H1 (cell line): ENCODE measurements around the gene CAMTA1. TPM values are rescaled to one million over a fixed set of nuclear protein-coding genes. Genes with fewer than 3 reads are reported as not detected.

Source experiments
- CTCF ChIA-PET: fragments of 300-600 bp; sonication (Branson Sonifier 250); formaldehyde crosslinking; loops from one replicate; lab custom pipeline; 2021; ENCODE audit not compliant: partially characterized antibody; lab: Charles Lee
- POLR2A ChIA-PET: fragments of 300-600 bp; sonication (Branson Sonifier 250); formaldehyde crosslinking; loops from one replicate; lab custom pipeline; 2021; ENCODE audit warnings: inconsistent platforms; ENCODE audit not compliant: partially characterized antibody; lab: Charles Lee
- DNase-seq, 2 experiments: peaks; one replicate each; pipeline versions ENCODE4 v3.0.0 to v3.0.0-alpha.2; 2010 to 2022; ENCODE audit warnings: low spot score in 2 of 2, low read depth in 1 of 2, mixed read lengths in 1 of 2
- FAIRE-seq: peaks from 2 replicates; lab custom pipeline; 2011; peaks lifted over from hg19 to GRCh38; lab: Jason Lieb, UNC
- H2AFZ ChIP-seq: 2 replicates; pipeline ENCODE4 v1.8.1; 2012; ENCODE audit warnings: low read length, inconsistent platforms
- H2AK5ac ChIP-seq: 2 replicates; pipeline ENCODE4 v1.6.1; 2013; ENCODE audit warnings: low read depth, low read length
- H2BK120ac ChIP-seq: replicated peaks from 2 replicates; pipeline ENCODE3; 2013; ENCODE audit warnings: low read depth, low read length, inconsistent platforms
- H2BK12ac ChIP-seq: 2 replicates; pipeline ENCODE4 v1.6.1; 2013; ENCODE audit warnings: low read depth, low read length
- H2BK15ac ChIP-seq: 2 replicates; pipeline ENCODE4 v1.6.1; 2013; ENCODE audit warnings: low read length
- H2BK20ac ChIP-seq: 2 replicates; pipeline ENCODE4 v1.6.1; 2013; ENCODE audit warnings: low read length
- H2BK5ac ChIP-seq: 2 replicates; pipeline ENCODE4 v1.6.1; 2013; ENCODE audit warnings: low read depth, low read length
- H3K14ac ChIP-seq: 2 replicates; pipeline ENCODE4 v1.6.1; 2013; ENCODE audit warnings: inconsistent platforms; ENCODE audit not compliant: insufficient read length
- H3K18ac ChIP-seq: 2 replicates; pipeline ENCODE4 v1.6.1; 2013; ENCODE audit warnings: low read length; ENCODE audit errors: extremely low read depth
- H3K23ac ChIP-seq: 2 replicates; pipeline ENCODE4 v1.6.1; 2013; ENCODE audit warnings: inconsistent platforms; ENCODE audit not compliant: insufficient read length
- H3K23me2 ChIP-seq: 2 replicates; pipeline ENCODE4 v1.6.1; 2013; ENCODE audit warnings: low read depth, low read length
- H3K27ac ChIP-seq: 2 replicates; pipeline ENCODE4 v1.6.1; 2011; ENCODE audit warnings: low read depth, low read length, inconsistent platforms
- H3K27me3 ChIP-seq, 4 experiments: replicated peaks in 1 of 4; 1 replicate in 1 of 4; 2 replicates in 3 of 4; pipeline versions ENCODE4 v1.6.1 to v1.8.1; 2011 to 2013; ENCODE audit warnings: low read length in 3 of 4, mild to moderate bottlenecking in 3 of 4, inconsistent platforms in 2 of 4, mixed read lengths in 2 of 4, moderate library complexity in 1 of 4; ENCODE audit not compliant: control insufficient read depth in 3 of 4, insufficient read depth in 3 of 4; ENCODE audit errors: extremely low read depth in 1 of 4
- H3K36me3 ChIP-seq, 4 experiments: 2 replicates each; pipeline versions ENCODE4 v1.6.1 to v1.8.1; 2011 to 2013; ENCODE audit warnings: mild to moderate bottlenecking in 4 of 4, low read length in 3 of 4, moderate library complexity in 2 of 4, control low read depth in 1 of 4, inconsistent platforms in 1 of 4; ENCODE audit not compliant: insufficient read depth in 4 of 4, control insufficient read depth in 2 of 4
- H3K4ac ChIP-seq: replicated peaks from 2 replicates; pipeline ENCODE3; 2013; ENCODE audit warnings: low read length, low read depth, mixed read lengths, inconsistent platforms; ENCODE audit not compliant: insufficient read length
- H3K4me1 ChIP-seq, 4 experiments: replicated peaks in 1 of 4; 1 replicate in 1 of 4; 2 replicates in 3 of 4; pipeline versions ENCODE4 v1.6.1 to v1.8.1; 2011 to 2013; ENCODE audit warnings: low read length in 3 of 4, inconsistent platforms in 2 of 4, mixed read lengths in 1 of 4; ENCODE audit not compliant: insufficient read depth in 4 of 4, control insufficient read depth in 3 of 4
- H3K4me2 ChIP-seq, 2 experiments: 2 replicates each; pipeline versions ENCODE4 v1.6.1 to v1.8.1; 2011 to 2013; ENCODE audit warnings: low read depth in 2 of 2, low read length in 2 of 2, control low read depth in 1 of 2, inconsistent platforms in 1 of 2, mild to moderate bottlenecking in 1 of 2; ENCODE audit not compliant: insufficient read depth in 1 of 2
- H3K4me3 ChIP-seq, 4 experiments: fragments of 200-600, 300-600 bp in 1 of 4; sonication (generic), shearing (Covaris generic), sonication (Bioruptor Twin) in 1 of 4; 2 replicates each; pipeline versions ENCODE4 v1.5.1 to v1.8.1; 2011 to 2016; ENCODE audit warnings: low read length in 4 of 4, low read depth in 3 of 4, control low read depth in 2 of 4, inconsistent platforms in 2 of 4, mild to moderate bottlenecking in 2 of 4, mixed read lengths in 1 of 4, moderate library complexity in 1 of 4; ENCODE audit not compliant: insufficient read depth in 2 of 4; ENCODE audit errors: extremely low read depth in 1 of 4
- H3K56ac ChIP-seq: replicated peaks from 2 replicates; pipeline ENCODE3; 2013; ENCODE audit warnings: low read depth, mild to moderate bottlenecking, mixed read lengths, low read length, inconsistent platforms; ENCODE audit not compliant: insufficient read length
- H3K79me1 ChIP-seq: 2 replicates; pipeline ENCODE4 v1.6.1; 2013; ENCODE audit warnings: low read depth, low read length, control low read depth
- H3K79me2 ChIP-seq, 2 experiments: 2 replicates each; pipeline versions ENCODE4 v1.6.1 to v1.8.1; 2012 to 2013; ENCODE audit warnings: low read length in 2 of 2, mild to moderate bottlenecking in 2 of 2, inconsistent platforms in 1 of 2; ENCODE audit not compliant: insufficient read depth in 2 of 2, control insufficient read depth in 1 of 2
- H3K9ac ChIP-seq, 4 experiments: replicated peaks in 1 of 4; 1 replicate in 1 of 4; 2 replicates in 3 of 4; pipeline versions ENCODE4 v1.6.1 to v1.8.1; 2011 to 2013; ENCODE audit warnings: low read depth in 3 of 4, low read length in 3 of 4, control low read depth in 2 of 4, mild to moderate bottlenecking in 2 of 4, moderate library complexity in 2 of 4, inconsistent platforms in 1 of 4; ENCODE audit errors: extremely low read depth in 1 of 4
- H3K9me3 ChIP-seq, 2 experiments: 2 replicates each; pipeline versions ENCODE4 v1.6.1 to v1.8.1; 2012 to 2013; ENCODE audit warnings: mild to moderate bottlenecking in 2 of 2, moderate library complexity in 2 of 2, control low read depth in 1 of 2, inconsistent platforms in 1 of 2, low read depth in 1 of 2, low read length in 1 of 2, mixed read lengths in 1 of 2; ENCODE audit not compliant: insufficient read depth in 2 of 2
- H4K20me1 ChIP-seq, 2 experiments: replicated peaks in 1 of 2; 2 replicates each; pipeline versions ENCODE3 to v1.8.1; 2011 to 2013; ENCODE audit warnings: inconsistent platforms in 2 of 2, low read length in 2 of 2, mild to moderate bottlenecking in 1 of 2; ENCODE audit not compliant: insufficient read depth in 2 of 2, control insufficient read depth in 1 of 2
- H4K5ac ChIP-seq: 2 replicates; pipeline ENCODE4 v1.6.1; 2013; ENCODE audit warnings: low read length, low read depth, mixed read lengths, inconsistent platforms; ENCODE audit not compliant: insufficient read length
- H4K8ac ChIP-seq: 2 replicates; pipeline ENCODE4 v1.8.0; 2013; ENCODE audit warnings: mild to moderate bottlenecking, moderate library complexity, low read length, inconsistent platforms; ENCODE audit not compliant: insufficient read depth; ENCODE audit errors: extremely low read depth
- H4K91ac ChIP-seq: replicated peaks from 2 replicates; pipeline ENCODE3; 2013; ENCODE audit warnings: low read length, mixed read lengths, inconsistent platforms; ENCODE audit not compliant: insufficient read length
- BACH1 ChIP-seq: IDR thresholded peaks from 2 replicates; pipeline ENCODE4 v1.6.1; 2012; ENCODE audit warnings: low read length, improper control_type of control experiment
- GABPA ChIP-seq: IDR thresholded peaks from 2 replicates; pipeline ENCODE4 v1.6.1; 2011; ENCODE audit warnings: mild to moderate bottlenecking, low read length, moderate library complexity, borderline replicate concordance; ENCODE audit not compliant: insufficient read depth
- RAD21 ChIP-seq, 2 experiments: IDR thresholded peaks in 1 of 2; conservative IDR thresholded peaks in 1 of 2; 2 replicates each; pipeline ENCODE4 v1.6.1; 2011; ENCODE audit warnings: low read depth in 2 of 2, low read length in 2 of 2, improper control_type of control experiment in 1 of 2, inconsistent platforms in 1 of 2, mild to moderate bottlenecking in 1 of 2, moderate library complexity in 1 of 2
- TBP ChIP-seq: IDR thresholded peaks from 2 replicates; pipeline ENCODE4 v1.6.1; 2011; ENCODE audit warnings: low read depth, low read length, improper control_type of control experiment
- WGBS, 2 experiments: shearing (Covaris generic) in 1 of 2; methylation state at CpG; one replicate each; pipeline versions ENCODE4 v1.1.6 to v1.1.7; 2013 to 2015; ENCODE audit warnings: low lambda C conversion rate in 2 of 2, mixed read lengths in 2 of 2, inconsistent platforms in 1 of 2, low coverage in 1 of 2, missing lambda C conversion rate in 1 of 2; ENCODE audit not compliant: insufficient replicate concordance in 2 of 2, insufficient coverage in 1 of 2, insufficient read length in 1 of 2; ENCODE audit errors: extremely low coverage in 1 of 2, missing lambda C conversion rate in 1 of 2; 5-methylcytosine and 5-hydroxymethylcytosine counted together
- polyA plus RNA-seq, 7 experiments: library from polyadenylated mRNA; depleted of rRNA in 3 of 7; stranded (reverse) in 5 of 7; unstranded in 2 of 7; fragments of >200 nt in 5 of 7; fragments of 200-250 nt in 2 of 7; gene quantifications; 1 replicate in 5 of 7; 2 replicates in 1 of 7; 4 replicates in 1 of 7; pipeline versions ENCODE4 v1.2.1 to v1.2.3, GENCODE V29; 2011 to 2013; ENCODE audit warnings: missing spikeins in 2 of 7, mixed read lengths in 2 of 7
- total RNA-seq: library from RNA; stranded (reverse); fragmentation: NEBNext Ultra II Directional; extraction: Animal tissue kit (Norgen Biotek cat#: 25700); gene quantifications from 2 replicates; pipeline ENCODE4 v1.2.1, GENCODE V29; 2021
- TF ChIP-seq, protein P1 (sequence below), 3 experiments: IDR thresholded peaks; 1 replicate in 2 of 3; 2 replicates in 1 of 3; pipeline versions ENCODE4 v1.5.1 to v1.6.1; 2011; ENCODE audit warnings: low read length in 3 of 3, mild to moderate bottlenecking in 3 of 3, inconsistent platforms in 2 of 3, low read depth in 1 of 3, moderate library complexity in 1 of 3; ENCODE audit not compliant: insufficient read depth in 1 of 3; ENCODE audit errors: control extremely low read depth in 1 of 3

Gene CAMTA1
- total and polyA plus RNA-seq, 2 of the 8 experiments (the other 6 are each of a cell fraction or from before 2014, with no cell fraction given) = 65.0 to 119 TPM

GRCh38 chr1:7261490-7261889 lies 476.2 kb downstream of the CAMTA1 start:
- H3K4me2 ChIP-seq = no peak overlapping the region
- peaks cover 0 to 11% (median 6%) of the 10 kb centered on the region in 4 experiments; a peak in 4 of 7 replicates for H3K4me1 ChIP-seq
- no peak overlapping the region for H3K4me3 ChIP-seq
- H3K23me2 ChIP-seq = no peaks in the 10 kb centered on the region
- no peak overlapping the region for H4K5ac ChIP-seq
- no peak overlapping the region for H3K14ac ChIP-seq
- H3K79me1 ChIP-seq = no peaks in the 10 kb centered on the region
- H2BK20ac ChIP-seq = no peak overlapping the region
- H4K20me1 ChIP-seq = peaks cover 0 to 2% of the 10 kb centered on the region in 2 experiments
- 0 out of 2 replicates have a peak overlapping the region, but pooled peaks have one; percentile 61 for H2BK15ac ChIP-seq
- peak overlapping the region; percentile 21; the same call in 1 of the 2 replicates for H2BK12ac ChIP-seq
- FAIRE-seq (no peak), DNase-seq (no peak)
- no peak overlapping the region for H2BK120ac ChIP-seq
- POLR2A ChIA-PET = no interaction called here
- CTCF ChIA-PET = interaction anchor here (0.9 to 1.7 kb wide), 5 partner anchors 8 to 407 kb away, joined by 3 to 5 read pairs (median 3); no protein-coding TSS in a partner anchor
- no peak overlapping the region for H2BK5ac ChIP-seq
- H3K56ac ChIP-seq = no peak overlapping the region
- no peak overlapping the region for H2AFZ ChIP-seq
- WGBS, 2 experiments = 80% methylated on average over 8 of the region's 8 CpGs; no CpG with 5 or more reads in 1 of the 2 experiments
- no peak overlapping the region for H3K23ac ChIP-seq
- TF ChIP-seq TBP (no peak), GABPA (no peak), RAD21 (IDR thresholded peaks at IDR 0.05 in 1 of 2, conservative IDR thresholded peaks at IDR 0.05 in 1 of 2; ENCODE audit: low read depth in 2 of 2, low read length in 2 of 2) (peak; percentile 42 to 60), BACH1 (no peak)
- TF ChIP-seq, protein P1, sequence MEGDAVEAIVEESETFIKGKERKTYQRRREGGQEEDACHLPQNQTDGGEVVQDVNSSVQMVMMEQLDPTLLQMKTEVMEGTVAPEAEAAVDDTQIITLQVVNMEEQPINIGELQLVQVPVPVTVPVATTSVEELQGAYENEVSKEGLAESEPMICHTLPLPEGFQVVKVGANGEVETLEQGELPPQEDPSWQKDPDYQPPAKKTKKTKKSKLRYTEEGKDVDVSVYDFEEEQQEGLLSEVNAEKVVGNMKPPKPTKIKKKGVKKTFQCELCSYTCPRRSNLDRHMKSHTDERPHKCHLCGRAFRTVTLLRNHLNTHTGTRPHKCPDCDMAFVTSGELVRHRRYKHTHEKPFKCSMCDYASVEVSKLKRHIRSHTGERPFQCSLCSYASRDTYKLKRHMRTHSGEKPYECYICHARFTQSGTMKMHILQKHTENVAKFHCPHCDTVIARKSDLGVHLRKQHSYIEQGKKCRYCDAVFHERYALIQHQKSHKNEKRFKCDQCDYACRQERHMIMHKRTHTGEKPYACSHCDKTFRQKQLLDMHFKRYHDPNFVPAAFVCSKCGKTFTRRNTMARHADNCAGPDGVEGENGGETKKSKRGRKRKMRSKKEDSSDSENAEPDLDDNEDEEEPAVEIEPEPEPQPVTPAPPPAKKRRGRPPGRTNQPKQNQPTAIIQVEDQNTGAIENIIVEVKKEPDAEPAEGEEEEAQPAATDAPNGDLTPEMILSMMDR (IDR thresholded peaks at IDR 0.05; ENCODE audit: control extremely low read depth in 1 of 3, insufficient read depth in 1 of 3, low read depth in 1 of 3, low read length in 3 of 3) = peak; percentile 16 to 34 (median 29); a peak in 3 of 4 replicates
- peak overlapping the region; percentile 54 for H4K91ac ChIP-seq
- H3K27ac ChIP-seq = no peak overlapping the region
- no peaks in the 10 kb centered on the region for H3K36me3 ChIP-seq
- no peaks in the 10 kb centered on the region for H3K27me3 ChIP-seq
- H4K8ac ChIP-seq = no peak overlapping the region
- no peak overlapping the region for H3K4ac ChIP-seq
- no peak overlapping the region for H3K9ac ChIP-seq
- H2AK5ac ChIP-seq = no peak overlapping the region
- H3K9me3 ChIP-seq = no peaks in the 10 kb centered on the region
- H3K79me2 ChIP-seq = no peaks in the 10 kb centered on the region
- no peak overlapping the region for H3K18ac ChIP-seq
